HepG2 (cell line): Measurements from ENCODE around the gene CARMIL3. TPM values are rescaled to one million over a fixed set of nuclear protein-coding genes. Genes with fewer than 3 reads are reported as not detected.

ENCODE experiments used
- CBX5 ChIP-seq: sonication (generic); formaldehyde crosslinking; IDR thresholded peaks from 2 replicates; pipeline ENCODE4 v1.4.0; 2020; ENCODE audit warnings: missing genetic modification reagents, borderline replicate concordance
- ISL2 ChIP-seq: sonication (generic); formaldehyde crosslinking; IDR thresholded peaks from 2 replicates; pipeline ENCODE4 v1.5.0; 2020; ENCODE audit warnings: missing genetic modification reagents
- KAT8 ChIP-seq: IDR thresholded peaks from 2 replicates; pipeline ENCODE4 v1.6.1; 2016; ENCODE audit warnings: missing genetic modification reagents, missing compliant biosample characterization
- KLF9 ChIP-seq: IDR thresholded peaks from 2 replicates; pipeline ENCODE4 v1.6.1; 2016; ENCODE audit warnings: low read depth
- MYNN ChIP-seq: sonication (generic); formaldehyde crosslinking; IDR thresholded peaks from 2 replicates; pipeline ENCODE4 v1.4.0; 2020; ENCODE audit warnings: mild to moderate bottlenecking, low read depth, missing genetic modification reagents
- PAF1 ChIP-seq: IDR thresholded peaks from 2 replicates; pipeline ENCODE4 v1.6.1; 2016; ENCODE audit warnings: missing genetic modification reagents, missing compliant biosample characterization
- PAWR ChIP-seq: sonication (generic); formaldehyde crosslinking; IDR thresholded peaks from 2 replicates; pipeline ENCODE4 v1.4.0; 2020; ENCODE audit warnings: missing genetic modification reagents, mild to moderate bottlenecking, borderline replicate concordance
- RFXAP ChIP-seq: sonication (generic); formaldehyde crosslinking; IDR thresholded peaks from 2 replicates; pipeline ENCODE4 v1.4.0; 2020; ENCODE audit warnings: missing genetic modification reagents, borderline replicate concordance
- SOX13 ChIP-seq, 3 experiments: fragments of 450-650 bp in 1 of 3; sonication (generic) in 1 of 3; formaldehyde crosslinking in 1 of 3; IDR thresholded peaks in 2 of 3; conservative IDR thresholded peaks in 1 of 3; 2 replicates each; pipeline versions ENCODE4 v1.5.0 to v1.6.1; 2016 to 2020; ENCODE audit warnings: antibody characterized with exemption in 1 of 3, mild to moderate bottlenecking in 1 of 3, missing compliant biosample characterization in 1 of 3, missing genetic modification reagents in 1 of 3, moderate library complexity in 1 of 3
- ZFP36L2 ChIP-seq: sonication (generic); formaldehyde crosslinking; IDR thresholded peaks from 2 replicates; pipeline ENCODE4 v1.4.0; 2020; ENCODE audit warnings: missing genetic modification reagents
- ZMYM3 ChIP-seq: sonication (generic); formaldehyde crosslinking; IDR thresholded peaks from 2 replicates; pipeline ENCODE4 v1.5.1; 2020; ENCODE audit warnings: mild to moderate bottlenecking, missing genetic modification reagents
- ZNF10 ChIP-seq: sonication (generic); formaldehyde crosslinking; IDR thresholded peaks from 2 replicates; pipeline ENCODE4 v1.4.0; 2020; ENCODE audit warnings: mild to moderate bottlenecking, low read depth, missing genetic modification reagents, borderline replicate concordance
- ZNF230 ChIP-seq: sonication (generic); formaldehyde crosslinking; IDR thresholded peaks from 2 replicates; pipeline ENCODE4 v1.4.0; 2020; ENCODE audit warnings: mild to moderate bottlenecking, missing genetic modification reagents
- ZNF24 ChIP-seq: fragments of 450-650 bp; IDR thresholded peaks from 2 replicates; pipeline ENCODE4 v1.6.1; 2017; ENCODE audit warnings: antibody characterized with exemption, mild to moderate bottlenecking
- ZNF33B ChIP-seq: sonication (generic); formaldehyde crosslinking; IDR thresholded peaks from 2 replicates; pipeline ENCODE4 v1.5.1; 2020; ENCODE audit warnings: mild to moderate bottlenecking, missing genetic modification reagents
- ZNF562 ChIP-seq: sonication (generic); formaldehyde crosslinking; IDR thresholded peaks from 2 replicates; pipeline ENCODE4 v1.8.0; 2022; ENCODE audit warnings: missing genetic modification reagents, borderline replicate concordance
- ZNF720 ChIP-seq: sonication (generic); formaldehyde crosslinking; IDR thresholded peaks from 2 replicates; pipeline ENCODE4 v1.4.0; 2020; ENCODE audit warnings: missing genetic modification reagents
- ZNF773 ChIP-seq: sonication (generic); formaldehyde crosslinking; IDR thresholded peaks from 2 replicates; pipeline ENCODE4 v1.4.0; 2020; ENCODE audit warnings: missing genetic modification reagents, borderline replicate concordance
- ZNF777 ChIP-seq: sonication (generic); formaldehyde crosslinking; IDR thresholded peaks from 2 replicates; pipeline ENCODE4 v1.4.0; 2020; ENCODE audit warnings: missing genetic modification reagents
- ZSCAN30 ChIP-seq: sonication (generic); formaldehyde crosslinking; IDR thresholded peaks from 2 replicates; pipeline ENCODE4 v1.5.0; 2020; ENCODE audit warnings: mild to moderate bottlenecking, missing genetic modification reagents
- polyA plus RNA-seq, 8 experiments: library from polyadenylated mRNA; depleted of rRNA in 3 of 8; stranded (reverse) in 7 of 8; unstranded in 1 of 8; fragments of >200 nt; fragmentation: Illumina TruSeq in 4 of 8; extraction: Trizol in 4 of 8; gene quantifications; 2 replicates each; pipeline versions ENCODE4 v1.2.1 to v1.2.3, GENCODE V29; 2011 to 2016; ENCODE audit warnings: low read depth in 4 of 8, missing spikeins in 1 of 8, mixed read lengths in 1 of 8; ENCODE audit not compliant: insufficient read depth in 1 of 8
- total RNA-seq, 5 experiments: library from RNA; depleted of rRNA; stranded (reverse); fragments of >200 nt; fragmentation: Illumina TruSeq; extraction: Trizol; gene quantifications; 2 replicates each; pipeline ENCODE4 v1.2.3, GENCODE V29; 2016; ENCODE audit warnings: low read depth in 1 of 5
- TF ChIP-seq, protein P1 (sequence below): sonication (generic); formaldehyde crosslinking; IDR thresholded peaks from 2 replicates; pipeline ENCODE4 v1.4.0; 2020; ENCODE audit warnings: missing genetic modification reagents
- TF ChIP-seq, protein P2 (sequence below): sonication (generic); formaldehyde crosslinking; IDR thresholded peaks from 2 replicates; pipeline ENCODE4 v1.8.1; 2023; ENCODE audit warnings: missing genetic modification reagents, inconsistent platforms, borderline replicate concordance

The CARMIL3 gene
- total and polyA plus RNA-seq, 2 of the 13 experiments (the other 11 are each of a cell fraction or from before 2014, with no cell fraction given) = 0.27 to 0.55 TPM

DNA sequence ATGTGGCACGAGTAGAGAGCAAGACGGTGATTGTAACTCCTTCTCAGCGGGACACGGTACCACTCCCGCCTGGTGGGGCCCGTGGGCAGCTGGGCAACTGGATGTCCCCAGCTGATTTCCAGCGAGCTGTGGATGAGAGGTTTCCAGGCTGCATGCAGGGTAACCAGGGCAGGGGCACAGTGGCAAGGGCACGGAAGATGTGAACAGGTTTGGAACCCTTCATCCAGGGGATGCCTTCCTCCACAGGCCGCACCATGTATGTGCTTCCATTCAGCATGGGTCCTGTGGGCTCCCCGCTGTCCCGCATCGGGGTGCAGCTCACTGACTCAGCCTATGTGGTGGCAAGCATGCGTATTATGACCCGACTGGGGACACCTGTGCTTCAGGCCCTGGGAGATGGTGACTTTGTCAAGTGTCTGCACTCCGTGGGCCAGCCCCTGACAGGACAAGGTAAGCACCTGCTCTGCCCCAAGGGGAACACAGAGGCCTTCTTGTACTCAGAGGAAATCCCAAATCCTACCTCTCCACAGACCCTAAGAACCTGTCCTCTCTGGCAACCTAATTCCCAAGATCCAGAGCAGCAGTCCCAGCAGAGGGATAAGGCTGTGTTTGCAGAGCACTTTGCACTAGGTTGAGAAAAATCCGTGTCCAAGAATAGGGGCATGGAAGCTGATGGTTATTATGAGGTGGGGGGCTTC, 46.6 kb downstream of the CARMIL3 start (continued):
- TF ChIP-seq ZNF562 (no peak), ZNF720 (CRISPR knock-in tag) (no peak), ZNF33B (CRISPR knock-in tag) (no peak), ISL2 (CRISPR knock-in tag) (0 out of 2 replicates have a peak, but pooled peaks have one; percentile 31), KLF9 (CRISPR knock-in tag) (no peak), SOX13 (IDR thresholded peaks at IDR 0.05) (no peak), SOX13 (CRISPR knock-in tag; conservative IDR thresholded peaks at IDR 0.05 in 1 of 2, IDR thresholded peaks at IDR 0.05 in 1 of 2) (no peak), MYNN (CRISPR knock-in tag) (0 out of 2 replicates have a peak, but pooled peaks have one; percentile 29), ZNF10 (peak; percentile 82), ZNF773 (0 out of 2 replicates have a peak, but pooled peaks have one; percentile 32), RFXAP (CRISPR knock-in tag) (0 out of 2 replicates have a peak, but pooled peaks have one; percentile 45), ZMYM3 (0 out of 2 replicates have a peak, but pooled peaks have one; percentile 14), ZNF777 (CRISPR knock-in tag) (0 out of 2 replicates have a peak, but pooled peaks have one; percentile 32), ZNF24 (no peak), ZNF230 (CRISPR knock-in tag) (no peak), KAT8 (CRISPR knock-in tag) (no peak), PAWR (CRISPR knock-in tag) (no peak), ZSCAN30 (CRISPR knock-in tag) (no peak), CBX5 (CRISPR knock-in tag) (peak; percentile 24; the same call in 1 of the 2 replicates), ZFP36L2 (CRISPR knock-in tag) (no peak), PAF1 (CRISPR knock-in tag) (peak; percentile 85; the same call in 1 of the 2 replicates)
- TF ChIP-seq, protein P1, sequence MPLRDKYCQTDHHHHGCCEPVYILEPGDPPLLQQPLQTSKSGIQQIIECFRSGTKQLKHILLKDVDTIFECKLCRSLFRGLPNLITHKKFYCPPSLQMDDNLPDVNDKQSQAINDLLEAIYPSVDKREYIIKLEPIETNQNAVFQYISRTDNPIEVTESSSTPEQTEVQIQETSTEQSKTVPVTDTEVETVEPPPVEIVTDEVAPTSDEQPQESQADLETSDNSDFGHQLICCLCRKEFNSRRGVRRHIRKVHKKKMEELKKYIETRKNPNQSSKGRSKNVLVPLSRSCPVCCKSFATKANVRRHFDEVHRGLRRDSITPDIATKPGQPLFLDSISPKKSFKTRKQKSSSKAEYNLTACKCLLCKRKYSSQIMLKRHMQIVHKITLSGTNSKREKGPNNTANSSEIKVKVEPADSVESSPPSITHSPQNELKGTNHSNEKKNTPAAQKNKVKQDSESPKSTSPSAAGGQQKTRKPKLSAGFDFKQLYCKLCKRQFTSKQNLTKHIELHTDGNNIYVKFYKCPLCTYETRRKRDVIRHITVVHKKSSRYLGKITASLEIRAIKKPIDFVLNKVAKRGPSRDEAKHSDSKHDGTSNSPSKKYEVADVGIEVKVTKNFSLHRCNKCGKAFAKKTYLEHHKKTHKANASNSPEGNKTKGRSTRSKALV (CRISPR knock-in tag) = no peak
- TF ChIP-seq, protein P2, sequence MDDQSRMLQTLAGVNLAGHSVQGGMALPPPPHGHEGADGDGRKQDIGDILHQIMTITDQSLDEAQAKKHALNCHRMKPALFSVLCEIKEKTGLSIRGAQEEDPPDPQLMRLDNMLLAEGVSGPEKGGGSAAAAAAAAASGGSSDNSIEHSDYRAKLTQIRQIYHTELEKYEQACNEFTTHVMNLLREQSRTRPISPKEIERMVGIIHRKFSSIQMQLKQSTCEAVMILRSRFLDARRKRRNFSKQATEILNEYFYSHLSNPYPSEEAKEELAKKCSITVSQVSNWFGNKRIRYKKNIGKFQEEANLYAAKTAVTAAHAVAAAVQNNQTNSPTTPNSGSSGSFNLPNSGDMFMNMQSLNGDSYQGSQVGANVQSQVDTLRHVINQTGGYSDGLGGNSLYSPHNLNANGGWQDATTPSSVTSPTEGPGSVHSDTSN (CRISPR knock-in tag) = no peak
